K562 (cell line): ENCODE data around the gene ZNF346. TPM values are rescaled to one million over a fixed set of nuclear protein-coding genes. Genes with fewer than 3 reads are reported as not detected.

Experiments
- CC2D1A ChIP-seq: fragments of 450-650 bp; IDR thresholded peaks from 2 replicates; pipeline ENCODE4 v1.6.1; 2017; ENCODE audit warnings: mild to moderate bottlenecking
- HMG20A ChIP-seq: fragments of 450-650 bp; formaldehyde crosslinking; conservative IDR thresholded peaks from 2 replicates; pipeline ENCODE4 v1.4.0; 2020; ENCODE audit warnings: mild to moderate bottlenecking, mixed read lengths
- NR2C1 ChIP-seq, 2 experiments: fragments of 450-650 bp; IDR thresholded peaks; 2 replicates each; pipeline ENCODE4 v1.6.1; 2017; ENCODE audit warnings: mild to moderate bottlenecking in 2 of 2, antibody characterized with exemption in 1 of 2, inconsistent platforms in 1 of 2, missing compliant biosample characterization in 1 of 2, missing genetic modification characterization in 1 of 2
- REST ChIP-seq, 2 experiments: fragments of 450-650 bp; formaldehyde crosslinking in 1 of 2; IDR thresholded peaks; 2 replicates each; pipeline versions ENCODE4 v1.4.0 to v1.6.1; 2014 to 2020; ENCODE audit warnings: mild to moderate bottlenecking in 2 of 2, borderline replicate concordance in 1 of 2, low read depth in 1 of 2
- SP2 ChIP-seq: IDR thresholded peaks from 2 replicates; pipeline ENCODE4 v1.6.1; 2011; ENCODE audit warnings: mild to moderate bottlenecking, low read depth, low read length, moderate library complexity; ENCODE audit not compliant: poor library complexity, severe bottlenecking; ENCODE audit errors: extremely low read depth
- STAT5B ChIP-seq: fragments of 250-450 bp; sonication (Bioruptor Pico); IDR thresholded peaks from 2 replicates; pipeline ENCODE4 v1.8.0; 2021; ENCODE audit warnings: mild to moderate bottlenecking, inconsistent platforms
- TEAD1 ChIP-seq, 2 experiments: fragments of 450-650 bp in 1 of 2; sonication (generic) in 1 of 2; formaldehyde crosslinking; IDR thresholded peaks; 2 replicates each; pipeline versions ENCODE4 v1.4.0 to v1.8.0; 2020 to 2022; ENCODE audit warnings: mild to moderate bottlenecking in 2 of 2, missing genetic modification reagents in 1 of 2
- ZFX ChIP-seq: sonication (generic); formaldehyde crosslinking; IDR thresholded peaks from 2 replicates; pipeline ENCODE4 v1.8.0; 2022; ENCODE audit warnings: mild to moderate bottlenecking, missing genetic modification reagents, moderate library complexity
- polyA plus RNA-seq, 8 experiments: library from polyadenylated mRNA; depleted of rRNA in 4 of 8; stranded (reverse) in 5 of 8; unstranded in 3 of 8; fragments of >200 nt; fragmentation: Nextera tagmentation in 2 of 8; fragmentation: Illumina TruSeq in 1 of 8; extraction: Ambion mirVana in 2 of 8; extraction: Trizol in 1 of 8; gene quantifications; 2 replicates each; pipeline versions ENCODE4 v1.2.1 to v1.2.3, GENCODE V29; 2011 to 2014; ENCODE audit warnings: inconsistent platforms in 1 of 8, missing spikeins in 1 of 8
- total RNA-seq, 7 experiments: library from RNA; depleted of rRNA in 6 of 7; stranded (reverse); fragments of >200 nt in 6 of 7; fragmentation: Illumina TruSeq in 2 of 7; extraction: Trizol in 2 of 7; gene quantifications; 2 replicates each; pipeline versions ENCODE4 v1.2.1 to v1.2.3, GENCODE V29; 2011 to 2021; ENCODE audit warnings: low replicate concordance in 1 of 7

The ZNF346 gene
- total and polyA plus RNA-seq, 9 of the 15 experiments (the other 6 are each of a cell fraction or from before 2014, with no cell fraction given): 5.0 to 25.1 (median 20.1) TPM

GRCh38 chr5:177024559-177024958 is 2.1 kb downstream of the ZNF346 start (continued):
- TF ChIP-seq REST (IDR thresholded peaks at IDR 0.05; ENCODE audit: borderline replicate concordance): no peak
- no peak for TF ChIP-seq REST (CRISPR knock-in tag; IDR thresholded peaks at IDR 0.05; ENCODE audit: low read depth)
- peak; percentile 20; the same call in 1 of the 2 replicates for TF ChIP-seq NR2C1 (IDR thresholded peaks at IDR 0.05)
- peak; percentile 49; the same call in 1 of the 2 replicates for TF ChIP-seq NR2C1 (tag; IDR thresholded peaks at IDR 0.05)
- TF ChIP-seq HMG20A (CRISPR knock-in tag): no peak
- no peak for TF ChIP-seq STAT5B
- TF ChIP-seq CC2D1A: no peak
- no peak for TF ChIP-seq TEAD1 (CRISPR knock-in tag; IDR thresholded peaks at IDR 0.05)
- TF ChIP-seq ZFX (CRISPR knock-in tag): no peak
- TF ChIP-seq SP2: no peak
